GM21390 (cell line): Measurements from ENCODE around the gene NRCAM.
"Not testable (repeated sequence)": the region's sequence is repeated elsewhere in the genome, so short reads cannot be mapped to it uniquely, and the experiment has no call there.

Source experiments
- ATAC-seq: cut with Tn5 transposase; IDR thresholded peaks from one replicate; pipeline ENCODE4 v1.9.1; 2021; ENCODE audit not compliant: unreplicated experiment

NRCAM gene

DNA sequence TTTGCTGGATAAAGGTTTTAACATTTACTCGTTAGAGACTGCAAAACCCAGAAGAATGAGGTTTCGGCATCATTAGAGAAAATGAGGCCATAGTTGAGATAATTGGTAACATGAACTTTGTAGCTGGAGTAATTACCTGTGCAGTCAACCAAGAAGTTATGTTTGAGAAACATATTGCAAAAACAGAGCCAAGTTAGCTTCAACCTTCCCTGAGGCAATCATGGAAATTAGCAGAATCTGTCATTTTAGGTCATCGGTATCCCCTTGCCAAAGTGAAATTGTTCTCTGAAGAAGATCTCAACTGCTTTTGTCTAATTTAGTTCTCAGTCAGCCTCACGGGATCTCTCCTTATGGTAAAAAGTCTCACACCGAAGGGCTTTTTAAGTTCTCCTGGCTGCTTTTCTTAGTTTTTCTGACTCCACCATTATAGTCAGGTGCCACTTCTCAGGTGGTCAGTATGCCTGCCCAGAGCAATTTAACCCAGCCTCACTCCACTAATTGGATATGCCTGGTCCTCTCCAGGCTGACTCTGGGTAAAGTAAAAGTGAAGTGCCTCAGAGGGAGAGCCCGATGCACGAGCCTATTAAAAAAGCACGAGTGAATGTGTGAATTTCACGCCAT, 52.5 kb downstream of the NRCAM start:
- no peak for ATAC-seq

DNA sequence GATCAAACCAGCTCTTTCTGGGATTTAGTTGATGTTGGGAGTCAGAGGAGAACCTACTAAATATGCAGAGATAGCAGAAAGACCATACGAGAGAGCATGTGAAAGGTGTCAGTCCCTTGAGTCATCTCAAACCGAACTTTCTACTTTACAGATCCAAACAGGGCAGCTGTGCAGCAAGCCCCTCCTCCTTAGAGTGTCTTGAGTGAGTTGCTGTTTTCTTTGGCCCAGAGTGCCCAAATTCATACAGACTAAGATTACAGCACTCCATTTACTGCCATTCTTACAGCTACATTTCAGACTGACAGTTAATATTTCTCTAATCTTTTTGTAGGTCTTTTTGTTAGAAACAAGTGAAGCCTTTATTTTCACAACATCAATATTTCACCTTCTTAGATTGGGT, 53.4 kb downstream of the NRCAM start:
- ATAC-seq, result peak; percentile 68

DNA sequence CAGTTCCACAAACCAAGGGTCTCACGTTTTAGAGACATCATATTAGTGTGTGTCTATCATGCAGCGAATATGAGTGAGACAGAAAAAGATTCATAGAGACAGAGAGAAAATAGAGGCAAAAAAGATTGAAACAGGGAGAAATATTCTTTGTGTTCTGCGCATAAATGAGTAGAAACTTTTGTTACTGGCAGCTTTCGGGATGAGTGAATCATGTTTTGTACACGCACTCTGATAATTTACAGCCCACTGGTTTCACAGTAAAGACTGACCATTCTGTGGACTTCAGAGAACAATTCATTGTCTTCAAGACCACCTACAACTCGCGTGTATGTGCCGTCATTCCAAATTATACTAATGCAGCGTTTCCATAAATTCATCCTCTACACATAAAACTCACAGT, 60.2 kb downstream of the NRCAM start:
- ATAC-seq, result no peak

DNA sequence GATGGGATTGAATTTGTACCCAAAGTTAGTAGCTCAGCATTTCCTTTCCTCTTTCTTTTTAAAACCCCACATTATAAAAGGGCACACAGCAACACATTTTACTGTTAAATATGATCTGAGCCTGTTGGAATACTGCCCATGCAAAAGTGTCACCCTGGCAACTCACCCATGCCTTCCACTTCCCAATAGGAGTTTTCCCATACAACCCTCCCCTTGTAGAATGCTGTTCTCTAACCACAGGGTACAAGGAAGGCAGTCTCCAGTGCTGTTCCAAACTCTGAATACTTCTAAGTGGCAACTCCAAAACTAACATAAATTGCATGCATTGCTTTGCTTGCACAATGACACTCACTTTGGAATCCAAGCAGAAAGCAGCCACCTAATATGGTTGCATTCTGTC, 60.8 kb downstream of the NRCAM start:
- ATAC-seq, result no peak

DNA sequence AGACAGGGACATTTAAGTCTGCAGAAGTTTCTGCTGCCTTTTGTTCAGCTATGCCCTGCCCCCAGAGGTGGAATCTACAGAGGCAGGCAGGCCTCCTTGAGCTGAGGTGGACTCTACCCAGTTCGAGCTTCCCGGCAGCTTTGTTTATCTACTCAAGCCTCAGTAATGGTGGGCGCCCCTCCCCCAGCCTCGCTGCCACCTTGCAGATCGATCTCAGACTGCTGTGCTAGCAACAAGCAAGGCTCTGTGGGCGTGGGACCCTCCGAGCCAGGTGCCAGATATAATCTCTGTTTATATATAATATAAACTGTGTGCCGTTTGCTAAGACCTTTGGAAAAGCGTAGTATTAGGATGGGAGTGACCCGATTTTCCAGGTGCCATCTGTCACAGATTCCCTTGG, 63.1 kb downstream of the NRCAM start:
- ATAC-seq, result not testable (repeated sequence)

DNA sequence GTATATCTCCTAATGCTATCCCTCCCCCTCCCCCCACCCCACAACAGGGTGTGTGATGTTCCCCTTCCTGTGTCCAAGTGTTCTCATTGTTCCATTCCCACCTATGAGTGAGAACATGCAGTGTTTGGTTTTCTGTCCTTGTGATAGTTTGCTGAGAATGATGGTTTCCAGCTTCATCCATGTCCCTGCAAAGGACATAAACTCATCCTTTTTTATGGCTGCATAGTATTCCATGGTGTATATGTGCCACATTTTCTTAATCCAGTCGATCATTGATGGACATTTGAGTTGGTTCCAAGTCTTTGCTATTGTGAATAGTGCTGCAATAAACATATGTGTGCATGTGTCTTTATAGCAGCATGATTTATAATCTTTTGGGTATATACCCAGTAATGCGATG, 68.5 kb downstream of the NRCAM start:
- not testable (repeated sequence) for ATAC-seq

DNA sequence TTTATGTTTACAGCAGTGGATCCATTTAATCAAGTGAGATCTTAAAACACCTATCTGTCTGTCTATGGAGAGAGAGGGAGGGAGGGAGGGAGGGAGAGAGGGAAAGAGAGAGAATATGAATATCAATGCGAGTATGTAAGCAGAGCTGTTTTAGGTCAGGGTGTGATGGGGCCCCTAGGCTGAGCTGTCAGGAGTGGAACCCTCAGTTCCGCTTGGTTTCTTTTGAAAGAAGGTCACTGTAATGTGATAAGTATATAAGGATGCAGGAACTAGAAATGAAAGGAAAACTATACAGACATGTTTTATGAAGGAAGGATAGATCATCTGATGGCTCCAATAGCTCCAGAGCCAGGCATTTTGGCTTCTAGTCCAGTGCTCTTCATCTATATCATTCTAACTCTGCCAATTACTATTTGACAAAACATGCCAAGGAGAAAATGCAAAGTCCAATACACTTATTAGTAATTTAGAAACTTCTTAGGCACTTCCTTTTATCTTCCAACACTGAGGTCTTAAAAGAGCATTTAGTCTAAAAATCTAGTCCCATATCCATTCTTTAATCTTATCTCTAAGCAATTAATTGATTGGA, 70.3 kb downstream of the NRCAM start:
- ATAC-seq, result peak; percentile 79

DNA sequence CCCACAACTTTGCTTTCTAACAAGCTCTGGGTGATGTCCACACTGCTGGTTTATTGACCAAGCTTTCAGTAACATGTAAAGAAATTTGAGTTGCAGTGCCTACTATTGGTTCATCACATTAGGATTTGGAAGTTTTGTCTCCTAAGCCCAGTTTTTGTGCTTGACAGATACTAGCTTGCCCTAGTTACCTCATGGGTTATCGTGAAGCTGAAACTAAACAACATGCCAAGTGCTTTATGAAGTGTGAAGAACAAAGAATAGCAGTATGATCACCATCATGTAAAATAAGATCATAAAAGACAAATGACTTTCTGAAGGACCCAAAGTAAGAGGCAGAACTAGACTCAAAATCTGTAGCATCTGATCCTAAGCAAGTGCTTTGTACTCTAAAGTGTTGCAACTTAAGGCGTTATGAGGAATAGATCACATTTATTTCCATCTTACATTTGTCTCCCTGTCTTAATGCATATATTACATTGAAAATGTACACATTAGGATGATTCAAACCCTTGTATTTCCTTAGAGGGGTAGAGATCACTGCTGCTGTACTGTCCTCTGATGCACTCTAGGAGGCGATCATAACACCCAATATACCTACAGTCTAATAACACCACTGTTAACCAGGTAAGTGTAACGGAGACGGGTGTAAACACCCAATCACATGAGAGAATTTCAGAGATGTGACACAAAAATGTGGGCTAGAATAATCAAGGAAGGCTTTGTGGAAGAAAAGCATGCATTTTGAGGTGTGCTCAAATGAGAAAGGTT, 71.3 kb downstream of the NRCAM start:
- ATAC-seq, result peak; percentile 70

DNA sequence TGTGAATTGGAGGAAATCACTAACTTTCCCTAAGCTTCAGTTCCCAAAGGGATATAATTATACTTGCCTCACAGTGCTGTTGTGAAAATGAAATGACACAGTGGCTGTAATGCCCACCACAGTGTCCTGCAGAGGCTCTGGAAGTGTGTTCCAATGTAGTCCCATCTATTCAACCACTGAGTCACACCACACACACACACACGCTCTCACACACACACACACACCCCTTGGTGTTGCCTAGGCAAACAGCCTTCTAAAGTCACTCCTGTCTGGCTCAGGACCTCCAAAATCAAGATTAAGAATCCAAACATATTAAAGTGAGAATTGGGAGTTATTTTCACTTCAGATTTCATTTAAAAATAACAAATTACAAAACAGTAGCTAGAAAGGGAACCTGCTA, 73.3 kb downstream of the NRCAM start:
- no peak for ATAC-seq

DNA sequence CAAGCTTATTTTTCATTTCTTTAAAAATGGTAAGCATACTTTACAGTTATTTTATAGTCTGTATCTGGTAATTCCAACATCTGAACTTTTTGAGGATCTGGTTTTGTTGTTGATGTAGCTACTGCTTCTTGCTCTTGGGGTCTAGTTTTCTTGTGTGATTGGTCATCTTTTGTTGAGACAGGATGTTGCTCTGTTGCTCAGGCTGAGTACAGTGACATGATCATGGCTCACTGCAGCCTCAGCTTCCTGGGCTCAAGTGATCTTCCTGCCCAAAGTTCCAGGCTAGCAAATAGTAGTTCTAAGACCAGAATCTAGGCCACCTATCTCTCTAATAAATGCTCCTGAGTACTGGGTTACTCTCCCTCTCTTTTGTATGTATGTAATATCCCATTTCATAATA, 75.7 kb downstream of the NRCAM start:
- no peak for ATAC-seq

DNA sequence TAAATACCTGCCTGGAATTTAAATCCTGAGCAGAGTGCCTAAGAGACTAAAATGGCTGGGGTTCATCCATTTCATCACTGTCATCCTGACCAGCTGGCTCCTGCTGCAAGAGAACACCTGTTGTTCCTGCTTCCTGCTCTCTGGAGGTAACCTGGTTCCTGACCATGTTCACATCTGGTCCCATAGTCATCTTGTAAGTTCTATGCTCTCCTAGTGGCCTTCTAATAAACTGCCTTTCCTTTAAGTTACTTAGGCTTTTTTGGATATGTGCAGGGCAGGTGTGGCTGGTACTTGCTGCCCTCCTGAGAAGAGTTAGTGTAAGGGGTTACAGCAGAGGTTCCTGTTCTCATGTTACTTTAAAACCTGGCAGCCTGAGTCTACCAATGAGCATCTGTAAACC, 80.0 kb downstream of the NRCAM start:
- ATAC-seq, result no peak

DNA sequence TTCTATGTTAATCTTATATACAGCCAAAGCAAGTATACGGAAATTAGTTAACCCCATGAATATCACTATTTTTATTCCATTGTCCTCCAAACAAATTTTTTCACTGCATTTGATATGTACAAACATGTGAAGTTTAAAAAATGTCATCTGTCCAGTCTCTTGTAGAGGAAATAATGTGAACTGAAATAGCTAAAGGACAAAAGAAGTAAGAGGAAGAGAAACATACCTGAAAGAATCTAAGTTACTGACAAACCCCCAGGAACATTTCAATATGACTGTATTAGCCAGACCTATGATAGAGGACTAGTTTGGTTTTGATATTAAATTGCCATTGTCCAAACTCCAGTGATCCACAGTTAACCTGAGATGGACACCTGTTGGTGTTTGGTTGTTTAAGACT, 80.6 kb downstream of the NRCAM start:
- peak; percentile 84 for ATAC-seq

DNA sequence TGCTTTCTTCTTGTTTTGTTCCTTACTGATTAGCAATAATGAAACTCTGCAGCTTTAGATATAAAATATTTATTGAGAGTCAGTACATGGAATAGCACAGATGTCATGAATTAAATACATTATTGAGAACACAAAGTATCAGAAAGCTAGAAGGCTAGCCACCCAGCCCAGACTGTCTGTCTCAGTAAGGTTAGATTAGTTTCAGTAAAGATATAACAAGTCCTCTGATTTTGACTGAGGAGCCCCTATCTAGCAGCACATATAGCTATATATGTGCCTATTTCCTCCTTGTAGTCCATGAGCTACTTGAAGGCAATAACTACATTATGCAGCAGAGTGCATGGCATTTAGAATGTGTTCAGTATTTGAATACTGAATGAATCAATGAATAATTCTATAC, 81.3 kb downstream of the NRCAM start:
- no peak for ATAC-seq

DNA sequence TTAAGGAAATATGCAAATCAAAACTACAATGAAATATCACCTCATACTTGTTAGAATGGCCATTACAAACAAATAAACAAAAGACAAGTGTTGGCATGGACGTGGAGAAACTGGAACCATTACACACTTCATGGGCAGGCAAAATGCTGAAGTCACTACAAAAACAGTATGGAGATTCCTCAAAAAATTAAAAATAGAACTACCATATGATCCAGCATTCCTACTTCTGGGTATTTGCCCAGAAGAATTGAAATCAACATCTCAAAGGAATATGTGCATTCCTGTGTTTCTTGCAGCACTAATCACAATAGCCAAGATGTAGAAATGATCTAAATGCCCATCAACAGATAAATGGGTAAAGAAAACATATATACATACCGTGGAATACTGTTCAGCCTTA, 83.6 kb downstream of the NRCAM start:
- ATAC-seq, result no peak

DNA sequence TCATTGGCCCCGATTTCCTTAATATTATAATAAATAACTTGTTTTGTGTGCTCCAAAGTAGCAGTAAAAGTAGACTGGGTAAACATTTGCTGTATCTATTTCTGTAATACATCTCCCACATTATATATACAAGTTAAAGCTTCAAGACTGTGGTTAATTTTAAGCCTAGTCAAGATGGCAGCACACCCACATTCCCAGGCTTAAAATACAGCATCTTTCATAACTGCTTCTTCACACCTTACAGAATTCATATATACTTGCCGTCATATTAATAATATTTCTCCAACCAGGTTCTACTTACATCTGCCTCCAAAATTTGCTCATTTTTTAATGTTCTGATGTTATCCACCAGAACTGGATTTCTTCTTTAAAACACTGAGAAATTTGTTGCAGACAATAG, 85.6 kb downstream of the NRCAM start:
- no peak for ATAC-seq

DNA sequence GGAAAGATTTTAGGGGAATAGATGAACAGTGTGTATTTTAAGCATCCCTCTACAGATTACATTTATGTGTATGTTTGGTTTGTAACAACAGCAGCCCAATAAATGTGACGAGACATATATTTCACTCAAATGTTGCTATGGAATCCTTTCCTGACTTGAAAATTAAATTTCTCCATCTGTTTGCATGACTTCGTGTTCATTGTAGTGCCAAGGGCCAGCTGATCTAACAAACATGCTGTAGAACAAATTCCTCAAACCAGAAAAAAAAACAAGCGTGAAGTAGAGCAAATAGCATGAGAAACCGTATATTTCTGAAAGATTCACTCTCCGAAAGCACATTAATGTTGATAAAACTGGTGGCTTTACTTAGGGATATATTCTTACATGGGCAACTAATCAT, 87.8 kb downstream of the NRCAM start:
- ATAC-seq, result no peak

DNA sequence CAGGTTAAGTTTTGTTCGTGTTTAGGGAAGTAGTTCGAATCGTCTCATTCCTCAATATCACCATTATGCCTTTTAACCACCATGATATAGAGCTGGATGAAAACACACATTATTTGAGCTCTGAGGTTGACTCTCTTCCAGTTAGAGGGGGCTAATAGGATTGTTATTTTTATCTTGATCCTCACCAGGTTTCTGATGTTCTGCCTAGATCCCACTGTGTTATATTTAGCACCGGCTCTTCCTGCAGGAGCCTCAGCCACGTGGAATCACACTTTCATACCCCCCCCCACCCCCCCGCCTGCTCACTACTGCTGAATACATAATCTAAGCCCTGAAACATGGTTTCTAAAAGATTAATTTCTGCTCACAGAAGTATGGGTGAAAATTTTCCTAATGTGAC, 88.3 kb downstream of the NRCAM start:
- no peak for ATAC-seq

DNA sequence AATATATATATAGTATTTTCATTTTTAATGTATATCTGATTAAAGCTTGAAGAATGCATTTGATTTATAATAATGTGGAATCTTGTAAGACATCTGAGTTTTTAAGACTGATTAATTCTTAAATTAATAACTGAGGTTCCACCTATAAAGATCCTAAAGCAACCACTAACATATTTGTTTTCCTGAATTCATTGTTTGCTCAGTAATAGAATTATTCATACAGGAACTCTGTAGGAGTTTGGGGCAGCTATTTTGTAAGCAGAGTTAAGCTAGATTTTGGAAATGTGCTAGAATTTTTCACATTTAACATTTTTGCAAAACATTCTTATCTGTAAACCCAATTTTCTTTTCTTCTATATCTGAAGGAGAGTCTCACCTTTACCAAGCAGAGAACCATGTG, 88.9 kb downstream of the NRCAM start:
- ATAC-seq, result no peak

DNA sequence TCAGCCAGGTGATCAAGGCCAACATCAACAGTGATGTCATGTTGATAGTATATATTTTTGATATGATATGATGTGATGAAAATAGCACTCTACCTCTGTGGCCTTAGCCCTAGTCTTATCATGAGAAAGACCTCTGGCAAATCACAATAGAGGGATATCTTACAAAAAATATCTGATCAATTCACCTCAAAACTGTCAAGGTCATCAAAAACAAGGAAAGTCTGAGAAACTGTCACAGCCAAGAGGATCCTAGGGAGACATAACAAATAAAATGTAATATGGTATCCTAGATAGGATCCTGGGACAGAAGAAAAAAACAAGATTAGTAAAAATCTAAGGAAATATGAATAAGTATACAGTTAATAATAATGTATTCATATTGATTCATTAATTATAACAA, 92.6 kb downstream of the NRCAM start:
- ATAC-seq, result no peak

DNA sequence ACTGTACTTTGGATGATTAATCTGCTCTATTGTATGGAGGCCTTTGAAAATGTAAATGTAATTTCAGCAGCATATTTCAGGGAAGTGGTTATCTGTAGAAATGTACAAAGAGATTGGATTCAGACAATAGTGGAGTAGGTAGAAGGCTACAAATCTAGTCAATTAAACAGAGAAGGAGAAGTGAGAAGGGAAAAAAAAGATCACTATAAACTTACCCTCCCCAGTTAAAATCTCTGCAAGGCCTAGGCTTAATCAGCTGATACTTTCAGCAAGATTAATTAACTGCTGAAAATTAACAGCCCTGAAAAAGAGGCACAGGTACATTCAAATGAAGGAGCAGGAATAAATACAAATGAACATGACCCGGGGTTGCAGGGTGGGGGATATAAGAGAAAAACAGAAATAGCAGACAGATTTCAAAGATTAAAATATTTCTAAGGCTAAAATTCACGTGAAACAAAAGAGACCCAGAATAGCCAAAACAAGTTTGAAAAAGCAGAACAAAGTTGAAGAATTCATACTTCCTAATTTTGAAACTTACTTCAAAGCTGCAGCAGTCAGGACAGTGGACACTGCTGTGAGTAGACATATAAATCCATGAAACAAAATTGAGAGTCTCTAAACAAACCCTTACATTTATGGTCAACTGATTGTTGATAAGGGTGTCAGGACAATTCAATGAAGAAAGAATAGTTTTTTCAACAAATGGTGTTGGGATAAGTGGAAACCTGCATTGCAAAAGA, 96.0 kb downstream of the NRCAM start:
- ATAC-seq, result no peak

DNA sequence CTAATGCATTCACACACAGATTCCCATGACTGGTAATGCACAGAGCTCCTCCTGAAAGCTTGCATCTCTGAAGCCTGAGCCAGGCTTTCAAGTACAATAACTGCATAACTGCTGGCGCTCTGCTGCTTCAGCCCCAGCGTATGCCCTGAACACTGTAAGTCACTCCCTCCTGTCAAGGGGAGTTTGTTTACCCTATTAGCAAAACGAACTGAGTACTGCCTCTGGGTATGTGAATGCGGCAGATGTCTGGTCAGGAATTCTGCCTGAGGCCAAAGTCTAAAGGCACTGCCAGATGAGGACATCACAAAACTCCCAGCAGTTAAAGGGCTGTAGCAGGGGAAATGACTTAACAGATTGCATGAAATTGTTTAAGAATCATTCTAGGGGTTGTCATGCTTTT, 97.7 kb downstream of the NRCAM start:
- no peak for ATAC-seq

DNA sequence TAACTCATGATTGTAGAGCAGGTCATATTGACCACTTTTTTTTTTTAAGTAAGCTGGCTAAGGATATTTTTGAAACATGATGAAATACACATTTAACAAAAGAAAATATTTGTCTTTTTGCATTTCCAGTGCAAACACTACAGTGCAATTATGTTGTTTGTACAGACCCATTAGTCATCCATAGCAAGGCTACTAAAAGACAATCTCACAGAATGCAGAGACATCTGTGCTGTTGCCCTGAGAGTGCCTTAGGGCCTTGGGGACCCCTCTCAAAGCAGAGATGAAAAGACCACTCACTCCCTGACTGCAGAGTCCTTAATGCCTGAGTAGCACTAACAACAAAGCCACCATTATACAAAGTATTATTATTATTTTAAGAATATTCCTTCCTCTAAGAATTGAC, 104.5 kb downstream of the NRCAM start:
- no peak for ATAC-seq
